ENCODE measurements around the gene SLC9B1. TPM values are rescaled to one million over a fixed set of nuclear protein-coding genes. Genes with fewer than 3 reads are reported as not detected.

Gene SLC9B1
- total and polyA plus RNA-seq, 2 of the 13 experiments (the other 11 are each of a cell fraction or from before 2014, with no cell fraction given): 0.17 to 0.20 TPM

DNA sequence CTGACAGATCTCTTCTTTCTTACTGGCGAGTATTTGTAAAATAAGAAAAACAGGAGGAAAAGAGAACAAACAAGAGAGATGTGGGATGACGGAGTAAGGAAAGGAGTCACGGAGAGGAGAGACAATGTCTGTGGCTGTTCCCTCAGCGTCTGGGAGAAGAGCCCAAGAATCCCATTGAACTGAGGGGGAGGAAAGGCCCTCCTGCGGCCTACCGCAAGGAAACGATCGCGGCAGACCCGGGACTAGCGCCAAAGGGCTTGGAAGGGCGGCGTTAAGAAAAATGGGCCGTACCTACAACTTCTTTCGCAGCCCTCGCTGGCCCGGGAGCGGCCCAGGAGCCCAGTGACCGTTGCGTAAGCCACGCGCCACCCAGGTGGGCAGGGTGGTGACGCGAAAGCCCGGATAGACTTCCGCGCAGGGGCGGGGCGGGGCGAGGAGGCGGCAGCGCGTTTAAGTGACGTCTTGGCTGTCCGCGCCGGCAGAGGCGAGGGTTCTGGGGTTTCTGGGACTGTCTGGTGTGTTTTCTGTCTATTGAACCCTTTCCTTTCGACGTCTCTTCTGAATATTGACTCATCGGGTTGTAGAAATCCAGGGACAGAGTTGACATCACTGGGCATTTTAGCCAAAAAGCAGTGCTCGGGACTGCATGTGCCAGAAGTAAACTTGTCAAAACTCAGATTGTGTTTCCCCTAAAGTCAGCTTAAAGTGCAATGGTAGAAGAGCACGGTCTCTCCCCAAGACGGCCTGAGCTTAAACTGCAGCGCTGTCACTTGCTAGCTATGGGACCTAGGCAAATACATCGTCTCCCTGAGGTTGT lies at the start of gene SLC9B1 (continued):
- TF ChIP-seq, protein P1, sequence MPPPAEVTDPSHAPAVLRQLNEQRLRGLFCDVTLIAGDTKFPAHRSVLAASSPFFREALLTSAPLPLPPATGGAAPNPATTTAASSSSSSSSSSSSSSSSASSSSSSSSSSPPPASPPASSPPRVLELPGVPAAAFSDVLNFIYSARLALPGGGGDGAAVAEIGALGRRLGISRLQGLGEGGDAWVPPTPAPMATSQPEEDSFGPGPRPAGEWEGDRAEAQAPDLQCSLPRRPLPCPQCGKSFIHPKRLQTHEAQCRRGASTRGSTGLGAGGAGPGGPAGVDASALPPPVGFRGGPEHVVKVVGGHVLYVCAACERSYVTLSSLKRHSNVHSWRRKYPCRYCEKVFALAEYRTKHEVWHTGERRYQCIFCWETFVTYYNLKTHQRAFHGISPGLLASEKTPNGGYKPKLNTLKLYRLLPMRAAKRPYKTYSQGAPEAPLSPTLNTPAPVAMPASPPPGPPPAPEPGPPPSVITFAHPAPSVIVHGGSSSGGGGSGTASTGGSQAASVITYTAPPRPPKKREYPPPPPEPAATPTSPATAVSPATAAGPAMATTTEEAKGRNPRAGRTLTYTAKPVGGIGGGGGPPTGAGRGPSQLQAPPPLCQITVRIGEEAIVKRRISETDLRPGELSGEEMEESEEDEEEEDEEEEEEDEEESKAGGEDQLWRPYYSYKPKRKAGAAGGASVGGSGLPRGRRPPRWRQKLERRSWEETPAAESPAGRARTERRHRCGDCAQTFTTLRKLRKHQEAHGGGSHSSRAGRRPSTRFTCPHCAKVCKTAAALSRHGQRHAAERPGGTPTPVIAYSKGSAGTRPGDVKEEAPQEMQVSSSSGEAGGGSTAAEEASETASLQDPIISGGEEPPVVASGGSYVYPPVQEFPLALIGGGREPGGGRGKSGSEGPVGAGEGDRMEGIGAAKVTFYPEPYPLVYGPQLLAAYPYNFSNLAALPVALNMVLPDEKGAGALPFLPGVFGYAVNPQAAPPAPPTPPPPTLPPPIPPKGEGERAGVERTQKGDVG (CRISPR knock-in tag; IDR thresholded peaks at IDR 0.05; ENCODE audit: borderline replicate concordance): peak; percentile 67; the same call in 1 of the 2 replicates
- TF ChIP-seq MIER2 (CRISPR knock-in tag; IDR thresholded peaks at IDR 0.05) (no peak), ZNF34 (CRISPR knock-in tag; IDR thresholded peaks at IDR 0.05; ENCODE audit: borderline replicate concordance) (peak; percentile 65; the same call in 1 of the 2 replicates), ARNT (IDR thresholded peaks at IDR 0.05) (no peak), EEA1 (CRISPR knock-in tag; IDR thresholded peaks at IDR 0.05; ENCODE audit: borderline replicate concordance) (no peak), ZNF251 (CRISPR knock-in tag; IDR thresholded peaks at IDR 0.05) (no peak), PHB2 (IDR thresholded peaks at IDR 0.05; ENCODE audit: partially characterized antibody) (no peak), ARNT2 (CRISPR knock-in tag; IDR thresholded peaks at IDR 0.05; ENCODE audit: low read depth) (peak; percentile 87), SALL2 (CRISPR knock-in tag; IDR thresholded peaks at IDR 0.05) (peak; percentile 85), KLF12 (CRISPR knock-in tag; IDR thresholded peaks at IDR 0.05; ENCODE audit: borderline replicate concordance) (0 out of 2 replicates have a peak, but pooled peaks have one; percentile 56), BHLHE40 (IDR thresholded peaks at IDR 0.05; ENCODE audit: low read length) (0 out of 2 replicates have a peak, but pooled peaks have one; percentile 3), CC2D1A (CRISPR knock-in tag; IDR thresholded peaks at IDR 0.05) (no peak)
- TF ChIP-seq, protein P2, sequence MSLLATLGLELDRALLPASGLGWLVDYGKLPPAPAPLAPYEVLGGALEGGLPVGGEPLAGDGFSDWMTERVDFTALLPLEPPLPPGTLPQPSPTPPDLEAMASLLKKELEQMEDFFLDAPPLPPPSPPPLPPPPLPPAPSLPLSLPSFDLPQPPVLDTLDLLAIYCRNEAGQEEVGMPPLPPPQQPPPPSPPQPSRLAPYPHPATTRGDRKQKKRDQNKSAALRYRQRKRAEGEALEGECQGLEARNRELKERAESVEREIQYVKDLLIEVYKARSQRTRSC (CRISPR knock-in tag; IDR thresholded peaks at IDR 0.05; ENCODE audit: low read depth): no peak
- TF ChIP-seq, protein P3, sequence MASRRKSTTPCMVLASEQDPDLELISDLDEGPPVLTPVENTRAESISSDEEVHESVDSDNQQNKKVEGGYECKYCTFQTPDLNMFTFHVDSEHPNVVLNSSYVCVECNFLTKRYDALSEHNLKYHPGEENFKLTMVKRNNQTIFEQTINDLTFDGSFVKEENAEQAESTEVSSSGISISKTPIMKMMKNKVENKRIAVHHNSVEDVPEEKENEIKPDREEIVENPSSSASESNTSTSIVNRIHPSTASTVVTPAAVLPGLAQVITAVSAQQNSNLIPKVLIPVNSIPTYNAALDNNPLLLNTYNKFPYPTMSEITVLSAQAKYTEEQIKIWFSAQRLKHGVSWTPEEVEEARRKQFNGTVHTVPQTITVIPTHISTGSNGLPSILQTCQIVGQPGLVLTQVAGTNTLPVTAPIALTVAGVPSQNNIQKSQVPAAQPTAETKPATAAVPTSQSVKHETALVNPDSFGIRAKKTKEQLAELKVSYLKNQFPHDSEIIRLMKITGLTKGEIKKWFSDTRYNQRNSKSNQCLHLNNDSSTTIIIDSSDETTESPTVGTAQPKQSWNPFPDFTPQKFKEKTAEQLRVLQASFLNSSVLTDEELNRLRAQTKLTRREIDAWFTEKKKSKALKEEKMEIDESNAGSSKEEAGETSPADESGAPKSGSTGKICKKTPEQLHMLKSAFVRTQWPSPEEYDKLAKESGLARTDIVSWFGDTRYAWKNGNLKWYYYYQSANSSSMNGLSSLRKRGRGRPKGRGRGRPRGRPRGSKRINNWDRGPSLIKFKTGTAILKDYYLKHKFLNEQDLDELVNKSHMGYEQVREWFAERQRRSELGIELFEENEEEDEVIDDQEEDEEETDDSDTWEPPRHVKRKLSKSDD (CRISPR knock-in tag; IDR thresholded peaks at IDR 0.05; ENCODE audit: low read depth): peak; percentile 98
- TF ChIP-seq, protein P4, sequence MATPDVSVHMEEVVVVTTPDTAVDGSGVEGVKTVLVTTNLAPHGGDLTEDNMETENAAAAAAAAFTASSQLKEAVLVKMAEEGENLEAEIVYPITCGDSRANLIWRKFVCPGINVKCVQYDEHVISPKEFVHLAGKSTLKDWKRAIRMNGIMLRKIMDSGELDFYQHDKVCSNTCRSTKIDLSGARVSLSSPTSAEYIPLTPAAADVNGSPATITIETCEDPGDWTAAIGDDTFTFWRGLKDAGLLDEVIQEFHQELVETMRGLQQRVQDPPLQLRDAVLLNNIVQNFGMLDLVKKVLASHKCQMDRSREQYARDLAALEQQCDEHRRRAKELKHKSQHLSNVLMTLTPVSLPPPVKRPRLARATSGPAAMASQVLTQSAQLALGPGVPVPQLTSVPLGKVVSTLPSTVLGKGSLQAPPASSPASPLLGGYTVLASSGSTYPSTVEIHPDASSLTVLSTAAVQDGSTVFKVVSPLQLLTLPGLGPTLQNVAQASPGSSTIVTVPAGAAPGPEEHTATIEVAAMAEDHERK (CRISPR knock-in tag; IDR thresholded peaks at IDR 0.05; ENCODE audit: low read depth): 0 out of 2 replicates have a peak, but pooled peaks have one; percentile 46
- TF ChIP-seq, protein P5, sequence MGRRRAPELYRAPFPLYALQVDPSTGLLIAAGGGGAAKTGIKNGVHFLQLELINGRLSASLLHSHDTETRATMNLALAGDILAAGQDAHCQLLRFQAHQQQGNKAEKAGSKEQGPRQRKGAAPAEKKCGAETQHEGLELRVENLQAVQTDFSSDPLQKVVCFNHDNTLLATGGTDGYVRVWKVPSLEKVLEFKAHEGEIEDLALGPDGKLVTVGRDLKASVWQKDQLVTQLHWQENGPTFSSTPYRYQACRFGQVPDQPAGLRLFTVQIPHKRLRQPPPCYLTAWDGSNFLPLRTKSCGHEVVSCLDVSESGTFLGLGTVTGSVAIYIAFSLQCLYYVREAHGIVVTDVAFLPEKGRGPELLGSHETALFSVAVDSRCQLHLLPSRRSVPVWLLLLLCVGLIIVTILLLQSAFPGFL (CRISPR knock-in tag; IDR thresholded peaks at IDR 0.05): no peak
- TF ChIP-seq, protein P6, sequence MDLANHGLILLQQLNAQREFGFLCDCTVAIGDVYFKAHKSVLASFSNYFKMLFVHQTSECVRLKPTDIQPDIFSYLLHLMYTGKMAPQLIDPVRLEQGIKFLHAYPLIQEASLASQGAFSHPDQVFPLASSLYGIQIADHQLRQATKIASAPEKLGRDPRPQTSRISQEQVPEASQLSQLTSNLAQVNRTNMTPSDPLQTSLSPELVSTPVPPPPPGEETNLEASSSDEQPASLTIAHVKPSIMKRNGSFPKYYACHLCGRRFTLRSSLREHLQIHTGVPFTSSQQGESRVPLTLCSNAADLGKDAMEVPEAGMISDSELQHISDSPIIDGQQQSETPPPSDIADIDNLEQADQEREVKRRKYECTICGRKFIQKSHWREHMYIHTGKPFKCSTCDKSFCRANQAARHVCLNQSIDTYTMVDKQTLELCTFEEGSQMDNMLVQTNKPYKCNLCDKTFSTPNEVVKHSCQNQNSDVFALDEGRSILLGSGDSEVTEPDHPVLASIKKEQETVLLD (CRISPR knock-in tag; IDR thresholded peaks at IDR 0.05; ENCODE audit: low read depth): peak; percentile 50; the same call in 1 of the 2 replicates
